ENCODE results near the gene CTSG.
"Not testable (repeated sequence)": the region's sequence is repeated elsewhere in the genome, so short reads cannot be mapped to it uniquely, and the experiment has no call there.

CTSG gene

DNA sequence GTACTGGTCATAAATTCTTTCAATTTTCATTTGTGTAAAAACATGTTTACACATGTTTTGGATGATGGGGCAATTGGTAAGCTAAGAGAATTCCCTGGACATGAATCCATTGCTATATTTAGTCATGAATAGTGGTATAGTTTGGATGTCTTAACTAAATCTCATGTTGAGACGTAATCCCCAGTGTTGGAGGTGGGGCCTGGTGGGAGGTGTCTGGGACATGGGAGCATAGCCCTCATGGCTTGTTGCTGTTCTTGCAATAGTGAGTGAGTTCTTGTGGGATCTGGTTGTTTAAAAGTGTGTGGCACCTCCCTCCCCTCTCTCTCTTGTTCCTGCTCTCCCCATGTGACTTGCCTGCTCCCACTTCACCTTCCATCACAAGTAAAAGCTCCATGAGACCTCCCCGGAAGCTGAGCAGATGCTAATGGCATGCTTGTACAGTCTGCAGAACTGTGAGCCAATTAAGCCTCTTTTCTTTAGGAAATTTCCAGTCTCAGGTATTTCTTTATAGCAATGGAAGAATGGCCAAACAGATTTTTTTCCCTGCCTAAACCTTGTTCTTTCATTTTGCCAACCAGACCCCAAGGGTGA lies 33.6 kb downstream of the CTSG start:
- no peak for DNase-seq

DNA sequence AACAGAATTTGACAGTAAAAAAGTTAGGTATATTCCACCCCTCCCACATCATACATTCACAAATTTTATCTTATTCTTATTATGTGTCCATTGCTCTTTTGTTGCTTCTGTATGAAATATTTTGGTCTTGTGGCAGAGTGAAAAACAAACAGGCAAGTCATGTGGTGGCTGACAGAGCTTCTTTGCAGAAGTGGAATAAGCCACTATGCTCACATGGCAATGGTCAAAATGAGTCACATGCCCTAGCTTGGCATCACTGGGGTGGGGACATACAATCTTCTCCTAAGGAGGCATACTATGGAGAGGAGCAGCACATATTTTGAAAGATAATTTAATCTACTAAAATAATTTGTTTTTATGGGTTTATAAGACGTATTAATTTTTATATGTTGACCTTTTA lies 40.3 kb downstream of the CTSG start:
- no peak for DNase-seq

DNA sequence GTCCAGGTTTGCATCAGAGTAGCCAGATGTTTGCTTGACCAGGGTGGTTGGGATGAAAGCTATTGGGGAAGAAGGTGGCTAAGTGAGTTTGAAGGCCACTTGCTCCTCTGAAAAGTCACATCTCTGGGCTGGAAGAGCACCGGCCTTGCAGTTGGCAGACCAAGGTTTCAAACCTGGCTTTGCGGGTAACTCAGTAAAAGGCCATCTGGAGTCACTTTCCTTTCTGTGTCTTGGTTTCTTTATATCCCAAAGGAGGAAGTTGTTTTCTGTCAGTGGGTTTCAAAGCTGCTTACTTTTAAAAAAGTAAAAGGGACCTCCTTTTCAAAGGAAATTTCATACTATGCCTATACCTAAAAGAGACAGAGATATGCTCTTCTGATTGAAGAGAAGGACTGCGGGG lies 41.8 kb downstream of the CTSG start:
- no peak for DNase-seq

DNA sequence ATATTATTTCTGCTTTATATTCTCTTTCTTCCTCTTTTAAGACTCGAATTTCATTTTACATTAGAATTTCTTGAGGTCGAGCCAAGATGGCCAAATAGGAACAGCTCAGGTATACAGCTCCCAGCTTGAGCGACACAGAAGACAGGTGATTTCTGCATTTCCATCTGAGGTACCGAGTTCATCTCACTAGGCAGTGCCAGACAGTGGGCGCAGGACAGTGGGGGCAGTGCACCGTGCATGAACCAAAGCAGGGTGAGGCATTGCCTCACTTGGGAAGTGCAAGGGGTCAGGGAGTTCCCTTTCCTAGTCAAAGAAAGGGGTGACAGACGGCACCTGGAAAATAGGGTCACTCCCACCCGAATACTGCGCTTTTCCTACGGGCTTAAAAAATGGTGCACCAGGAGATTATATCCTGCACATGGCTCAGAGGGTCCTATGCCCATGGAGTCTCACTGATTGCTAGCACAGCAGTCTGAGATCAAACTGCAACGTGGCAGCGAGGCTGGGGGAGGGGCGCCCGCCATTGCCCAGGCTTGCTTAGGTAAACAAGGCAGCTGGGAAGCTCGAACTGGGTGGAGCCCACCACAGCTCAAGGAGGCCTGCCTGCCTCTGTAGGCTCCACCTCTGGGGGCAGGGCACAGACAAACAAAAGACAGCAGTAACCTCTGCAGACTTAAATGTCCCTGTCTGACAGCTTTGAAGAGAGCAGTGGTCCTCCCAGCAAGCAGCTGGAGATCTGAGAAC lies 50.0 kb downstream of the CTSG start:
- DNase-seq = not testable (repeated sequence)

All from NCI-H524 treated with DMSO at 0.1 percent for 48 hours (cell line).